ENCODE data around the gene USP38.

Gene USP38

GRCh38 chr4:143186212-143186611 is 1.5 kb downstream of the USP38 start:
- DNase-seq (ENCODE audit: low read depth) = peak; percentile 3
- H3K4me3 ChIP-seq (ENCODE audit: low read depth, low read length) = peak overlapping the region; percentile 96
- TF ChIP-seq POLR2A (IDR thresholded peaks at IDR 0.05; ENCODE audit: extremely low read depth, insufficient read length) = no peak
- no peak for TF ChIP-seq MYC (IDR thresholded peaks at IDR 0.05; ENCODE audit: low read depth, low read length)
- TF ChIP-seq, protein P1, sequence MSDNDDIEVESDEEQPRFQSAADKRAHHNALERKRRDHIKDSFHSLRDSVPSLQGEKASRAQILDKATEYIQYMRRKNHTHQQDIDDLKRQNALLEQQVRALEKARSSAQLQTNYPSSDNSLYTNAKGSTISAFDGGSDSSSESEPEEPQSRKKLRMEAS (IDR thresholded peaks at IDR 0.05; ENCODE audit: low read depth, low read length) = no peak
- no peak for TF ChIP-seq CTCF (IDR thresholded peaks at IDR 0.05; ENCODE audit: low read depth, low read length)

- DNase-seq (ENCODE audit: low read depth) = peak; percentile 12
- H3K4me3 ChIP-seq (ENCODE audit: low read depth, low read length) = peak overlapping the region; percentile 96
- TF ChIP-seq CTCF (IDR thresholded peaks at IDR 0.05; ENCODE audit: low read depth, low read length) (no peak), MYC (IDR thresholded peaks at IDR 0.05; ENCODE audit: low read depth, low read length) (no peak), POLR2A (IDR thresholded peaks at IDR 0.05; ENCODE audit: extremely low read depth, insufficient read length) (no peak)
- TF ChIP-seq, protein P1 (IDR thresholded peaks at IDR 0.05; ENCODE audit: low read depth, low read length) = no peak
Observed at GRCh38 chr4:143186649-143187048, 1.9 kb downstream of the USP38 start.

DNA sequence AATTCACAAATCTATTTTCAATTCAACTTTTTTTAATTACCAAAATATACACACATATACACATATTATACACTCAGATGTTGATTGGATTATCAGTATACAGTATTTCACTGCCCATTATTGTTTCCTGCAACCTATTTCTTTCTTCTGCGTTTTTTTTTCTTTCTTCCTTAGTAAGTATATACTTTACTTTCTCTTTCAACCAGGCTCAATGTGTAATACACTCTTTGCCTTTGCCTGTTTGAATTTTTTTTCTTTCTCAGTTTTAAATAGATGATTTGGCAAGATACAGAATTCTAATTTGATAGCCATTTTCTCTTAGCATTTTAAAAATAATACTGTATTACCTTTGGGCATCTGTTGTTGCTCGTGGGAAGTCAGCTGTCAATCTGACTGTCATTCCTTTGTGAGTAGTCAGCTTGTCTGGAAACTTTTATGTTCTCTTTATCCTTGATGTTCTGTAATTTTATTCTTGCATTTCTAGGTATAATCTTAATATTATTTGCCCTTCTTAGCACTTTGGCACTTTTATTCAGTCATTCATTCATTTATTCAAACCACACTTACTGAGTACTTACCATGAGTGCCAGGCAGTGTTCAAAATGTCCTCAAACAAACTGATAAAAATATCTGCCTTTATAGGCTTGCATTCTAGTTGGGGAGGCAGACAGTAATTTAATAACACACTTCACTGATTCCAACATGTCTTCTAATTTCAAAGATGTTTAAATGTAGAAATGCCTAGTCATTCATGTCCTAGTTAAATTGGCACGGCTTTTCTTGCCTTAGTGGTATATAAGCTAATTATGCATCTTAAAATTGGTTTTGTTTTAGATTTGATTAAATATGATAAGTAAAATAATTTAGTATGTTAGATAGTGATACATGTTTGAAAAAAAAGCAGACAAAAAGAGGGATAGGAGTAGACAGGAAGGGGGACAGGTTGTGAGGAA is 3.7 kb downstream of the USP38 start:
- no peak for DNase-seq (ENCODE audit: low read depth)
- H3K4me3 ChIP-seq (ENCODE audit: low read depth, low read length) = peak overlapping the region; percentile 96
- TF ChIP-seq MYC (IDR thresholded peaks at IDR 0.05; ENCODE audit: low read depth, low read length) (no peak), CTCF (IDR thresholded peaks at IDR 0.05; ENCODE audit: low read depth, low read length) (no peak), POLR2A (IDR thresholded peaks at IDR 0.05; ENCODE audit: extremely low read depth, insufficient read length) (no peak)
- TF ChIP-seq, protein P1 (IDR thresholded peaks at IDR 0.05; ENCODE audit: low read depth, low read length) = no peak

GRCh38 chr4:143189528-143189927 is 4.8 kb downstream of the USP38 start:
- peak overlapping the region; percentile 96 for H3K4me3 ChIP-seq (ENCODE audit: low read depth, low read length)
- TF ChIP-seq, protein P1 (IDR thresholded peaks at IDR 0.05; ENCODE audit: low read depth, low read length) = no peak
- TF ChIP-seq MYC (IDR thresholded peaks at IDR 0.05; ENCODE audit: low read depth, low read length) (no peak), POLR2A (IDR thresholded peaks at IDR 0.05; ENCODE audit: extremely low read depth, insufficient read length) (no peak), CTCF (IDR thresholded peaks at IDR 0.05; ENCODE audit: low read depth, low read length) (no peak)
- DNase-seq (ENCODE audit: low read depth) = no peak

DNA sequence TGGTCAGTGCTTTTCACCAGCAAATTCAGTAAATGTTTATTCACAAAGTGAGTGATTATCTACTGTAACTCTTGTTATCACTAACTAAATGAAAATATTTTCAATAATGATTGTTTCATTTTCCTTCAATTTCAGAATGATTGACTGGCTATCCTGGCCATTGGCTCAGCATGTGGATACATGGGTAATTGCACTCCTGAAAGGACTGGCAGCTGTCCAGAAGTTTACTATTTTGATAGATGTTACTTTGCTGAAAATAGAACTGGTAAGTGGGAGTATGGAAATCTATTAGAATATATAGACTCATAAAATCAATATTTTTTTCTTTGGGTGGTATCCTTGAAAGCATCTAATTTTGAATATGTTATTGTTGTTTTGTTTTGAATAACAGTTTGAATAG is 10.9 kb downstream of the USP38 start:
- TF ChIP-seq MYC (IDR thresholded peaks at IDR 0.05; ENCODE audit: low read depth, low read length) = no peak
- no peak for TF ChIP-seq POLR2A (IDR thresholded peaks at IDR 0.05; ENCODE audit: extremely low read depth, insufficient read length)
- H3K4me3 ChIP-seq (ENCODE audit: low read depth, low read length) = no peak overlapping the region
- DNase-seq (ENCODE audit: low read depth) = no peak

DNA sequence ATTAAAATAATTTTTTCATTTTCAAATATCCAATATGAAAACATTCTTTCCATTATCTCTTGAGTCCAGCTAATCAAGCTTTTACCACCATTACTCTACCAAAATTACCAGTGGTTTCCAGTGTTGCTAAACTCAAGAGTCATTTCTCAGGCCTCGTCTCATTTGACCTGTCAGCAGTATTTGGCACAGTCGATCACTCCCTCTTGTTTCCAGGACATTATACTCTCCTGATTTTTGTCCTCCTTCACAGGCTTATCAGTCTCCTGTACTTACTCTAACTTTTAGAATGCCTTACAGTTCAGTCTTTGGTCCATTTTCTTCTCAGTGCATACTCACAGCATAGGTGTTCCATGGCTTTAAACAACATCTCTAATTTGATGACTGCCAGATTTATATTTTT is 11.6 kb downstream of the USP38 start:
- DNase-seq (ENCODE audit: low read depth) = no peak
- TF ChIP-seq MYC (IDR thresholded peaks at IDR 0.05; ENCODE audit: low read depth, low read length) = no peak
- no peak for TF ChIP-seq CTCF (IDR thresholded peaks at IDR 0.05; ENCODE audit: low read depth, low read length)
- no peak for TF ChIP-seq POLR2A (IDR thresholded peaks at IDR 0.05; ENCODE audit: extremely low read depth, insufficient read length)
- TF ChIP-seq, protein P1 (IDR thresholded peaks at IDR 0.05; ENCODE audit: low read depth, low read length) = no peak
- no peak overlapping the region for H3K4me3 ChIP-seq (ENCODE audit: low read depth, low read length)
